H54 (cell line): ENCODE results near the gene PCDHGA1.

Experiments used
- DNase-seq: peaks from one replicate; pipeline ENCODE4 v3.0.0; 2011; ENCODE audit warnings: low spot score, mixed read lengths; ENCODE audit not compliant: insufficient read length
- FAIRE-seq: peaks from 3 replicates; lab custom pipeline; 2011; peaks lifted over from hg19 to GRCh38; lab: Jason Lieb, UNC
- POLR2A ChIP-seq: IDR thresholded peaks from 2 replicates; pipeline ENCODE4 v1.6.1; 2011; ENCODE audit warnings: low read depth, mild to moderate bottlenecking, low read length

Gene PCDHGA1

GRCh38 chr5:141527426-141527825 is 197.1 kb downstream of the PCDHGA1 start:
- no peak for TF ChIP-seq POLR2A
- DNase-seq, result no peak
- FAIRE-seq, result no peak

GRCh38 chr5:141528291-141528984 is 198.1 kb downstream of the PCDHGA1 start:
- FAIRE-seq (no peak), DNase-seq (no peak)
- TF ChIP-seq POLR2A, result no peak

- DNase-seq (no peak), FAIRE-seq (no peak)
These were observed 198.7 kb downstream of the PCDHGA1 start for GRCh38 chr5:141529002-141529401.

GRCh38 chr5:141529873-141530272 is 199.6 kb downstream of the PCDHGA1 start:
- DNase-seq (no peak), FAIRE-seq (no peak)
- no peak for TF ChIP-seq POLR2A

More at GRCh38 chr5:141529002-141529401, 198.7 kb downstream of the PCDHGA1 start:
- TF ChIP-seq POLR2A, result no peak

- no peak for TF ChIP-seq POLR2A
- no peak for FAIRE-seq
- no peak for DNase-seq
These were observed 202.4 kb downstream of the PCDHGA1 start for GRCh38 chr5:141532726-141533125.

- no peak for TF ChIP-seq POLR2A
- DNase-seq (no peak), FAIRE-seq (no peak)
These were observed 203.6 kb downstream of the PCDHGA1 start for GRCh38 chr5:141533897-141534296.

GRCh38 chr5:141534492-141535213 is 204.3 kb downstream of the PCDHGA1 start:
- no peak for TF ChIP-seq POLR2A
- FAIRE-seq (no peak), DNase-seq (no peak)

GRCh38 chr5:141543053-141543452 is 212.7 kb downstream of the PCDHGA1 start:
- no peak for TF ChIP-seq POLR2A
- no peak for FAIRE-seq

GRCh38 chr5:141547488-141547887 is 217.2 kb downstream of the PCDHGA1 start:
- no peak for DNase-seq
- no peak for TF ChIP-seq POLR2A
- FAIRE-seq, result no peak

More at GRCh38 chr5:141543053-141543452, 212.7 kb downstream of the PCDHGA1 start:
- DNase-seq, result no peak

GRCh38 chr5:141547921-141548320 is 217.6 kb downstream of the PCDHGA1 start:
- FAIRE-seq (no peak), DNase-seq (no peak)
- no peak for TF ChIP-seq POLR2A

GRCh38 chr5:141557681-141558136 is 227.4 kb downstream of the PCDHGA1 start:
- peak; percentile 47; the same call in 1 of the 2 replicates for TF ChIP-seq POLR2A
- FAIRE-seq, result peak; percentile 99
- DNase-seq, result peak; percentile 67

GRCh38 chr5:141558150-141558549 is 227.8 kb downstream of the PCDHGA1 start:
- DNase-seq, result no peak
- no peak for FAIRE-seq
- no peak for TF ChIP-seq POLR2A

- no peak for TF ChIP-seq POLR2A
- DNase-seq (no peak), FAIRE-seq (no peak)
These were observed 229.1 kb downstream of the PCDHGA1 start for GRCh38 chr5:141559461-141559860.

GRCh38 chr5:141560151-141560550 is 229.8 kb downstream of the PCDHGA1 start:
- no peak for DNase-seq
- FAIRE-seq, result no peak
- TF ChIP-seq POLR2A, result no peak
